Measurements from ENCODE around the gene FAM149B1.
A peak's percentile ranks its signal among the peaks of the same experiment; 100 is the strongest.
"Not testable (repeated sequence)": the region's sequence is repeated elsewhere in the genome, so short reads cannot be mapped to it uniquely, and the experiment has no call there.

The FAM149B1 gene

DNA sequence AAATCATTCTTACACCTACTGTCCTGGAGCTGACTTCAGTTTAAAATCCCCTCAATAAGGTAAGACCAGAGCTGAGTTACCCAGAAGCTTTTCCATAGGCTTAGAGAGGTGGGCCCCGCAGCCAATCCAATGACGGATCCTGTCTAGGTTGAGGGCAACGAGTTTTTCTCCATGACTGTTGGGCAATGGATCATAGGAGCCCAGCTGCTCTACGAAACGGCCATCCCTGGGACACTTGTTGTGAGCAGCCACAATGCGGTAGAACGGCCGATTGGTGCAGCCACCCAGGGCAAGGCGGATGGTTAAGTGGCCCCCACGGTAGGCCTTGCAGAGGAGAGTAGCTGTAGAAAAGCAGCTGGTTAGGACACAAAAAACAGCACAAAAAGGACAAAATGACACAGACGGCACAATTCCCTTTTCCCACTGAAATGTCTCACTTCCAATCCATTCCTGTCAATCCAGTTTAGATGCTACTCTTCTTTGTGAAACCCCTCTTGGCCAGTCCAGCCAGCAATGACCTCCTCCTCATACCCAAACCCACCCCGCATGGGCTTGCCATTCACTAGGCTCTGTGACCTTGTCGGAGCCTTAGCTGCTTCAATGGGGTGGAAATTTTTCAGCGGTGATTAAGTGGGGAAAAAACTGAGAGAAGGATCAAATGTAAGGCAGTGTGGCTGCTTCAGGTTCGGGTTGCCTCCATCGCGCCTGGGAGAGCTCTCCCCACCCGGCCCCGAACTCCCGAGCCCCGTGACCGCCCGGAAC is 83.9 kb downstream of the FAM149B1 start:
- intact Hi-C loops (cut with DNase I; ENCODE audit: low total_unique reads), result loop anchor here (10.0 kb wide), 1 partner anchor 163 kb away; the partner anchor contains the start of gene ANXA7
- DNase-seq, result no peak
- peak overlapping the region; percentile 81 for H3K4me3 ChIP-seq
- TF ChIP-seq, protein P1, sequence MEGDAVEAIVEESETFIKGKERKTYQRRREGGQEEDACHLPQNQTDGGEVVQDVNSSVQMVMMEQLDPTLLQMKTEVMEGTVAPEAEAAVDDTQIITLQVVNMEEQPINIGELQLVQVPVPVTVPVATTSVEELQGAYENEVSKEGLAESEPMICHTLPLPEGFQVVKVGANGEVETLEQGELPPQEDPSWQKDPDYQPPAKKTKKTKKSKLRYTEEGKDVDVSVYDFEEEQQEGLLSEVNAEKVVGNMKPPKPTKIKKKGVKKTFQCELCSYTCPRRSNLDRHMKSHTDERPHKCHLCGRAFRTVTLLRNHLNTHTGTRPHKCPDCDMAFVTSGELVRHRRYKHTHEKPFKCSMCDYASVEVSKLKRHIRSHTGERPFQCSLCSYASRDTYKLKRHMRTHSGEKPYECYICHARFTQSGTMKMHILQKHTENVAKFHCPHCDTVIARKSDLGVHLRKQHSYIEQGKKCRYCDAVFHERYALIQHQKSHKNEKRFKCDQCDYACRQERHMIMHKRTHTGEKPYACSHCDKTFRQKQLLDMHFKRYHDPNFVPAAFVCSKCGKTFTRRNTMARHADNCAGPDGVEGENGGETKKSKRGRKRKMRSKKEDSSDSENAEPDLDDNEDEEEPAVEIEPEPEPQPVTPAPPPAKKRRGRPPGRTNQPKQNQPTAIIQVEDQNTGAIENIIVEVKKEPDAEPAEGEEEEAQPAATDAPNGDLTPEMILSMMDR (IDR thresholded peaks at IDR 0.05), result no peak
- peaks cover 0 to 33% (median 21%) of the 10 kb centered on the region in 4 donors for H3K4me1 ChIP-seq
- peaks cover 0 to 23% (median 6%) of the 10 kb centered on the region in 3 donors for H3K36me3 ChIP-seq
- no peaks in the 10 kb centered on the region for H3K9me3 ChIP-seq
- H3K27me3 ChIP-seq, result no peaks in the 10 kb centered on the region
- peak overlapping the region; percentile 90 for H3K27ac ChIP-seq

DNA sequence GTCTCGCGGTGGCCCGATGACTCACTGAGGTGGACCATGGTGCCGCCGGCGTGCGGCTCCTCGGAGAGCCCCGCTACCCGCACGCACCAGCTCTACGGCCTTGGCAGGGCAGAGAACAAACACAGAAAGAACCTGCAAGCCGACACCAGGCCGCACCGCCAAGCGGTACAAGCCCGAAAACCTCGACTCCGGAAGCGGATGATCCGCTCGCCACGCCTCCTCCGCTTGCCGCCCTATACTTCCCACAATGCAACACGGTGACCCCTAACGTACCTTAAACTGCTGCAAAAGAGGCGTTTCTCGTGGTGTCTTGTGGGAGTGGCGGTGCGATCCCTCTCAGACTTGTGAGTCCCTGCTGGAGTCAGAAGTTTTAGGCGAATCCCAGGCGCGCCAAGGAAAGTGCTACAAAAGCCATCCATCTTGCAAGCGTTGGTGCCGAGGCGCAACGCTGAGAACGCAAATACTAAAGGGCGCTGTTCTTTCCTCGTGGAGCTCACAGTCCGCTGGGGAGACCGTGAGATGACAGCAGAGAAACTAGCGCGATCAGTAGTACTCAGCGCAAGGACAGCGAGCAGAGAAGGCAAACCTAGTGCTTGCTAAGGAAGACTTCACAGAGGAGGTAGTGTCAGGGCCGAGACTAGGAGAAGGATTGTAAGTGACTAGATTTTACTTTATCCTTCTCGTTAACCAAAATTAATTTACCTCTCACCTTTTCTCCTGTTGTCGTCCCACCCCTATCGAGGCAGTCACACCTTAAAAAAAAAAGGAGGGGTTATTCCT is 84.7 kb downstream of the FAM149B1 start, which contains the start of gene MRPS16:
Gene MRPS16, minus strand, starts transcription at position 200 of the 780 bp plus-strand sequence. Its CDS starts 162 bp downstream, at position 38.
- intact Hi-C loops (cut with DNase I; ENCODE audit: low total_unique reads), result loop anchor here (10.0 kb wide), 1 partner anchor 162 kb away; the partner anchor contains the start of gene ANXA7
- peak; percentile 98 for DNase-seq
- Histone ChIP-seq H3K27ac (peak within 1 kb of the TSS; percentile 90), H3K9me3 (no peaks in the 10 kb centered on the region), H3K36me3 (peaks cover 0 to 23% (median 6%) of the 10 kb centered on the region in 3 donors), H3K27me3 (no peaks in the 10 kb centered on the region), H3K4me1 (peaks cover 0 to 31% (median 20%) of the 10 kb centered on the region in 4 donors), H3K4me3 (peak within 1 kb of the TSS; percentile 81)
- TF ChIP-seq, protein P1 (IDR thresholded peaks at IDR 0.05), result no peak

DNA sequence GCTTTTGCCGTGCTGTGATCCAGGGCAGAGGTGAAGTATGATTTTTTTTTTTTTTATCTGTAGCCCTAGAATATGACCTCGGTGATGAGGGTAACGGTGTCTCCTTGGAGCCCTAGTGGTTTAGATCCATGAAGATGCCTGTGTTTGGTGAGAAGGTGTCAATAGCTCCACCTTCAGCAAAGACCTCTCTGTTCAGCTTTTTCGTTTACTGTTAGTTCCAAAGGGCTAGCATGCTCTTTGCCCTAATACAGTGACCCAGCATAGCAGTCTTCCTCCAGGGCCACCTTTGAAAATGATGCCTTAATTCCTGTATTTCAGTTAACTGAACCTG is 85.3 kb downstream of the FAM149B1 start:
- H3K4me1 ChIP-seq, result peaks cover 0 to 25% (median 20%) of the 10 kb centered on the region in 4 donors
- TF ChIP-seq, protein P1 (IDR thresholded peaks at IDR 0.05), result no peak
- intact Hi-C loops (cut with DNase I; ENCODE audit: low total_unique reads), result loop anchor here (10.0 kb wide), 1 partner anchor 162 kb away; the partner anchor contains the start of gene ANXA7
- H3K27me3 ChIP-seq, result no peaks in the 10 kb centered on the region
- no peak for DNase-seq
- H3K36me3 ChIP-seq, result peaks cover 0 to 23% (median 6%) of the 10 kb centered on the region in 3 donors
- peak overlapping the region; percentile 90 for H3K27ac ChIP-seq
- H3K4me3 ChIP-seq, result peak overlapping the region; percentile 81
- no peaks in the 10 kb centered on the region for H3K9me3 ChIP-seq

DNA sequence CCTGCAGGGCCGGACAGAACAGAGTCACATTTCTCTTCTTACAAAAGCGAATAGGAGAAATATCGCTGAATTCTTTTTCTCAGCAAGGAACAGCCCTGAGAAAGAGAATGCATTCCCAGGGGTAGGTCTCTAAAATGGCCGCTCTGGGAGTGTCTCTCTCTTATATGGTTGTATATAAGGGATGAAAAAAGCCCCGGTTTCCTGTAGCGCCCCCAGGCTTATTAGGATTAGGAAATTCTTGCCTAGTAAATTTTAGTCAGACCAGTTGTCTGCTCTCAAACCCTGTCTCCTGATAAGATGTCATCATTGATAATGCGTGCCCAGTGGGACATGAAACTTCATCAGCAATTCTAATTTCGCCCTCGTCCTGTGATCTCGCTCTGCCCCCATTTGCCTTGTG is 90.7 kb downstream of the FAM149B1 start:
- H3K27ac ChIP-seq, H3K4me1 ChIP-seq, H3K27me3 ChIP-seq, DNase-seq, H3K36me3 ChIP-seq, H3K9me3 ChIP-seq, H3K4me3 ChIP-seq: not testable (repeated sequence)
- intact Hi-C loops (cut with DNase I; ENCODE audit: low total_unique reads), result loop anchor here (5.0 to 10.0 kb wide), 2 partner anchors 99 to 156 kb away; partner anchors contain the start of genes ANXA7 and CFAP70

DNA sequence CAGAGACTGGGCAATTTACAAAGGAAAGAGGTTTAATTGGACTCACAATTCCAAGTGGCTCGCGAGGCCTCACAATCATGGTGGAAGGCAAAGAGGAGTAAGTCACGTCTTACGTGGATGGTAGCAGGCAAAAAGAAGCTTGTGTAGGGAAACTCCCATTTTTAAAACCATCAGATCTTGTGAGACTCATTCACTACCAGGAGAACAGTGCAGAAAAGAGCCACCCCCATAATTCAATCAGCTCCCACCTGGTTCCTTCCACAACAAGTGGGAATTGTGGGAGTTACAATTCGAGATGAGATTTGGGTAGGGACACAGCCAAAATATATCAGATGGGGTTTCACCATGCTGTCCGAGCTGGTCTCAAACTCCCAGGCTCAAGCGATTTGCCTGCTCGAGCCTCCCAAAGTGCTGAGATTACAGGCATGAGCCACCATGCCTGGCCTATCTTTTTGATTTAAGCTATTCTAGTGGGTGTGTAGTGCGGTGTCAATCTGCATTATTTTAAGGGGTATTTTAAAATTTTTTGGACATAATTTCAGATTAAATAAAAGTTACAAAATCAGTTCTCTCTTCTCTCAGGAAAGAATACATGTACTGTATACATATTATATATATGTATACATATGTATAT is 93.6 kb downstream of the FAM149B1 start:
- H3K36me3 ChIP-seq, result no peaks in the 10 kb centered on the region
- H3K9me3 ChIP-seq, result peaks cover 0 to 7% (median 0%) of the 10 kb centered on the region in 3 donors
- TF ChIP-seq, protein P1 (IDR thresholded peaks at IDR 0.05), result no peak
- H3K27me3 ChIP-seq, result no peaks in the 10 kb centered on the region
- H3K27ac ChIP-seq, result no peak overlapping the region
- intact Hi-C loops (cut with DNase I; ENCODE audit: low total_unique reads), result no loop called here
- DNase-seq, result no peak
- H3K4me3 ChIP-seq, result no peak overlapping the region
- no peaks in the 10 kb centered on the region for H3K4me1 ChIP-seq

All from tibial artery (tissue), 4 donors.